Measurements from ENCODE around the gene PPP1R2C.

The PPP1R2C gene

GRCh38 chrX:42809569-42809968 is 31.6 kb upstream of the PPP1R2C start:
- Histone ChIP-seq H2AFZ (ENCODE audit: low read length) (no peak overlapping the region), H3K4me2 (ENCODE audit: low read depth, low read length, poor library complexity, severe bottlenecking) (no peak overlapping the region), H3K9me3 (ENCODE audit: insufficient read depth, low read depth, low read length) (no peaks in the 10 kb centered on the region), H3K4me3 (ENCODE audit: low read length, poor library complexity, severe bottlenecking) (no peak overlapping the region), H3F3A (ENCODE audit: low read depth) (no peaks in the 10 kb centered on the region), H3K4me1 (ENCODE audit: insufficient read depth, low read length, poor library complexity, severe bottlenecking) (no peaks in the 10 kb centered on the region), H4K20me1 (ENCODE audit: insufficient read depth, low read length, poor library complexity, severe bottlenecking) (no peaks in the 10 kb centered on the region), H3K79me2 (ENCODE audit: insufficient read depth, low read length) (no peaks in the 10 kb centered on the region), H3K27me3 (ENCODE audit: insufficient read depth, low read length, poor library complexity, severe bottlenecking) (no peaks in the 10 kb centered on the region), H3K36me3 (ENCODE audit: insufficient read depth, low read length) (no peaks in the 10 kb centered on the region), H3K9me2 (replicated peaks; ENCODE audit: low read depth, low read length) (no peaks in the 10 kb centered on the region), H3K9ac (ENCODE audit: low read depth, low read length, poor library complexity, severe bottlenecking) (no peak overlapping the region)
- no peak for TF ChIP-seq EZH2phosphoT487 (IDR thresholded peaks at IDR 0.05; ENCODE audit: borderline replicate concordance)
- TF ChIP-seq, protein P1, sequence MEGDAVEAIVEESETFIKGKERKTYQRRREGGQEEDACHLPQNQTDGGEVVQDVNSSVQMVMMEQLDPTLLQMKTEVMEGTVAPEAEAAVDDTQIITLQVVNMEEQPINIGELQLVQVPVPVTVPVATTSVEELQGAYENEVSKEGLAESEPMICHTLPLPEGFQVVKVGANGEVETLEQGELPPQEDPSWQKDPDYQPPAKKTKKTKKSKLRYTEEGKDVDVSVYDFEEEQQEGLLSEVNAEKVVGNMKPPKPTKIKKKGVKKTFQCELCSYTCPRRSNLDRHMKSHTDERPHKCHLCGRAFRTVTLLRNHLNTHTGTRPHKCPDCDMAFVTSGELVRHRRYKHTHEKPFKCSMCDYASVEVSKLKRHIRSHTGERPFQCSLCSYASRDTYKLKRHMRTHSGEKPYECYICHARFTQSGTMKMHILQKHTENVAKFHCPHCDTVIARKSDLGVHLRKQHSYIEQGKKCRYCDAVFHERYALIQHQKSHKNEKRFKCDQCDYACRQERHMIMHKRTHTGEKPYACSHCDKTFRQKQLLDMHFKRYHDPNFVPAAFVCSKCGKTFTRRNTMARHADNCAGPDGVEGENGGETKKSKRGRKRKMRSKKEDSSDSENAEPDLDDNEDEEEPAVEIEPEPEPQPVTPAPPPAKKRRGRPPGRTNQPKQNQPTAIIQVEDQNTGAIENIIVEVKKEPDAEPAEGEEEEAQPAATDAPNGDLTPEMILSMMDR (conservative IDR thresholded peaks at IDR 0.05; ENCODE audit: low read length), result no peak

GRCh38 chrX:42807393-42807792 is 29.4 kb upstream of the PPP1R2C start:
- H3K9me3 ChIP-seq (ENCODE audit: insufficient read depth, low read depth, low read length), result no peaks in the 10 kb centered on the region
- H3K9ac ChIP-seq (ENCODE audit: low read depth, low read length, poor library complexity, severe bottlenecking), result no peak overlapping the region
- no peak for TF ChIP-seq EZH2phosphoT487 (IDR thresholded peaks at IDR 0.05; ENCODE audit: borderline replicate concordance)
- TF ChIP-seq, protein P1 (conservative IDR thresholded peaks at IDR 0.05; ENCODE audit: low read length), result no peak
- H3F3A ChIP-seq (ENCODE audit: low read depth), result no peaks in the 10 kb centered on the region
- H3K79me2 ChIP-seq (ENCODE audit: insufficient read depth, low read length), result no peaks in the 10 kb centered on the region
- no peak overlapping the region for H3K4me3 ChIP-seq (ENCODE audit: low read length, poor library complexity, severe bottlenecking)
- no peak overlapping the region; the same call in 1 of the 2 replicates for H2AFZ ChIP-seq (ENCODE audit: low read length)
- H3K4me1 ChIP-seq (ENCODE audit: insufficient read depth, low read length, poor library complexity, severe bottlenecking), result no peaks in the 10 kb centered on the region
- no peaks in the 10 kb centered on the region for H3K27me3 ChIP-seq (ENCODE audit: insufficient read depth, low read length, poor library complexity, severe bottlenecking)
- no peaks in the 10 kb centered on the region for H3K9me2 ChIP-seq (replicated peaks; ENCODE audit: low read depth, low read length)
- no peaks in the 10 kb centered on the region for H4K20me1 ChIP-seq (ENCODE audit: insufficient read depth, low read length, poor library complexity, severe bottlenecking)
- no peaks in the 10 kb centered on the region for H3K36me3 ChIP-seq (ENCODE audit: insufficient read depth, low read length)
- no peak overlapping the region for H3K4me2 ChIP-seq (ENCODE audit: low read depth, low read length, poor library complexity, severe bottlenecking)

- TF ChIP-seq EZH2phosphoT487 (IDR thresholded peaks at IDR 0.05; ENCODE audit: borderline replicate concordance), result no peak
- TF ChIP-seq, protein P1 (conservative IDR thresholded peaks at IDR 0.05; ENCODE audit: low read length), result no peak
- no peaks in the 10 kb centered on the region for H3K9me2 ChIP-seq (replicated peaks; ENCODE audit: low read depth, low read length)
- H3K36me3 ChIP-seq (ENCODE audit: insufficient read depth, low read length), result no peaks in the 10 kb centered on the region
- H3F3A ChIP-seq (ENCODE audit: low read depth), result no peaks in the 10 kb centered on the region
- H3K4me1 ChIP-seq (ENCODE audit: insufficient read depth, low read length, poor library complexity, severe bottlenecking), result no peaks in the 10 kb centered on the region
- H3K9ac ChIP-seq (ENCODE audit: low read depth, low read length, poor library complexity, severe bottlenecking), result no peak overlapping the region
- no peaks in the 10 kb centered on the region for H3K9me3 ChIP-seq (ENCODE audit: insufficient read depth, low read depth, low read length)
- H4K20me1 ChIP-seq (ENCODE audit: insufficient read depth, low read length, poor library complexity, severe bottlenecking), result no peaks in the 10 kb centered on the region
- no peaks in the 10 kb centered on the region for H3K79me2 ChIP-seq (ENCODE audit: insufficient read depth, low read length)
- H3K4me2 ChIP-seq (ENCODE audit: low read depth, low read length, poor library complexity, severe bottlenecking), result no peak overlapping the region
- no peak overlapping the region for H3K4me3 ChIP-seq (ENCODE audit: low read length, poor library complexity, severe bottlenecking)
- no peaks in the 10 kb centered on the region for H3K27me3 ChIP-seq (ENCODE audit: insufficient read depth, low read length, poor library complexity, severe bottlenecking)
- no peak overlapping the region for H2AFZ ChIP-seq (ENCODE audit: low read length)
Measured at GRCh38 chrX:42804524-42804923, 26.6 kb upstream of the PPP1R2C start.
